Stimulated activated effector memory CD8-positive, alpha-beta T cell treated with anti-CD3 and anti-CD28 coated beads, Interleukin-12 subunit alpha, Interleukin-12 subunit beta, amount 100 ng/mL, for 72 hours (primary cell): ENCODE measurements around the gene NHLH1.
"Not testable (repeated sequence)": the region's sequence is repeated elsewhere in the genome, so short reads cannot be mapped to it uniquely, and the experiment has no call there.

ENCODE experiments used
- ATAC-seq: fragments of 150-1000 bp; cut with Tn5 transposase; 2 replicates; pipeline ENCODE4 v1.10.0; 2021
- DNase-seq, 2 donors: peaks; one replicate each; pipeline ENCODE4 v3.0.0; 2021 to 2022; ENCODE audit warnings: low spot score in 2 of 2
- H3K27ac Mint-ChIP-seq: one replicate; pipeline ENCODE4 v1.8.0; 2022; ENCODE audit warnings: mild to moderate bottlenecking, mixed read lengths
- H3K36me3 Mint-ChIP-seq: one replicate; pipeline ENCODE4 v1.8.0; 2022; ENCODE audit warnings: mild to moderate bottlenecking, mixed read lengths
- H3K4me1 Mint-ChIP-seq: one replicate; pipeline ENCODE4 v1.8.0; 2022; ENCODE audit warnings: mixed read lengths
- H3K4me3 Mint-ChIP-seq: one replicate; pipeline ENCODE4 v1.8.0; 2022; ENCODE audit warnings: mild to moderate bottlenecking, mixed read lengths
- H3K9me3 Mint-ChIP-seq: one replicate; pipeline ENCODE4 v1.8.0; 2022; ENCODE audit warnings: mixed read lengths

The NHLH1 gene

DNA sequence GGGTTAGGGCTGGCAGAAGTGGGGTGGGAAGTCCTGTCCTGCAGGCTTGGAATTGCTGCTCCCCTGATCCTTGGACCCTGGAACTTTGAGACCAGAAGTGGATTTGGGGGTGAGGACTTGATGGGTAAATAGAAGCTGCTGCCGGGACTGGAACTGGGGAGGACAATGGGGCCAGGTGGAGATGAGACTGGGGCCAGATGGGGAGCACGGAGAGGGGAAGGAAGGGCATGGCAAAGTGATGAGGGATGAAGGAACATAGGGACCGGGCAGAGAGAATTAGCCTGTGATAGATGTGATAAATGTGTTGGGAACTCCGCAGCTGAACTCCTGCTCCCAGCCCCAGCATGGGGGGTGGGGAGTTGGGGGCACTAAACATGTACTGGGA is 637 bp downstream of the NHLH1 start:
- H3K4me1 Mint-ChIP-seq = peaks cover 7% of the 10 kb centered on the region
- no peak overlapping the region for H3K4me3 Mint-ChIP-seq
- no peak for ATAC-seq
- no peaks in the 10 kb centered on the region for H3K36me3 Mint-ChIP-seq
- no peak for DNase-seq
- no peaks in the 10 kb centered on the region for H3K9me3 Mint-ChIP-seq
- peak overlapping the region; percentile 30 for H3K27ac Mint-ChIP-seq

DNA sequence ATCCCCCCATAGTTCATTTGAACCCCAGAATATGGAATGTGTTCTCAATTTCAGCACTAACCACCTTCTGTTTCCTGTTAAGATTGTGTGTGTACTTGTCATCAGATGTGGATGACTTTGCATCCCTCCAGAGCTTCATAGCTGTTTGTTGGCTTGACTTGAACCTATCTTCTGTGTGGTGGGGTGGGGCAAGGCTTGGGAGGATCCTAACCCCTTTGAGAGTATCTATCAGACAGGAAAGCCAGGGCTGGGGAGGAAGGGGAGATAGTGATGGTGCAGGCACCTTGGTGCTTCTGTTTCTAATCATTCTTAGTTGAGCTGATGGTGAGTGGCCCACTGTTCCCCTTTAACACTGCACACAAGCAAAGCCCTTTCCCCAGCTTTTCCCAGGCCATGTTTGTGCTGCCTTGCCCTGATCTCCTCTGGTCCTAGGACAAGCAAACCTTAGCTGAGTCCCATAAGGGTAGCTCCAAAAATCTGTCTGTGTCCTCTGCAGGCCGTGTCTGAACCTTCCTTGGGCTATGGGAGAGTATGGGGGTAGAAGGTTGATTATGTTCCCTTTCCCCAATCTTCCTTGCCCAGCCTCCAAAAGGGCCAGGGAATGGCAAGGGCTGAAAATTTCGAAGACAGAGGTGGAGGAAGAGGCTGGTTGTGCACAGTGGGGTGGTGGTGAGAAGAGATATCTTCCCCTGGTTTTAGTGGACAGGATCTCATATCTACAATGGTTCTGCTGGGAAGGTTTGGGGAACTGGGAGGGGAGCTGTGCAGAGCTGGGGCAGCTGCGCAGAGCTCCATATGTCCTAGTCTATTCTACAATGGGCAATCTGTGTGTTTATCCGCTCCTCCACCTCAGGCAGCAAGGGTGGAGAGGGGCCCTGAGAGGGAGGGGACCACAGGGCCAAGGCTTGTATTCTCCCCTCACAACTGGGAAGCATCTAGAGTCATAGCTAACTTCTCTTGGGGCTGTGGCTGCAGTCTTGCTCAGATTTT is 1.4 kb downstream of the NHLH1 start:
- Mint-ChIP-seq H3K4me1 (peaks cover 4% of the 10 kb centered on the region), H3K4me3 (no peak overlapping the region), H3K36me3 (no peaks in the 10 kb centered on the region), H3K27ac (peak overlapping the region; percentile 30), H3K9me3 (no peaks in the 10 kb centered on the region)
- no peak for DNase-seq
- no peak for ATAC-seq

DNA sequence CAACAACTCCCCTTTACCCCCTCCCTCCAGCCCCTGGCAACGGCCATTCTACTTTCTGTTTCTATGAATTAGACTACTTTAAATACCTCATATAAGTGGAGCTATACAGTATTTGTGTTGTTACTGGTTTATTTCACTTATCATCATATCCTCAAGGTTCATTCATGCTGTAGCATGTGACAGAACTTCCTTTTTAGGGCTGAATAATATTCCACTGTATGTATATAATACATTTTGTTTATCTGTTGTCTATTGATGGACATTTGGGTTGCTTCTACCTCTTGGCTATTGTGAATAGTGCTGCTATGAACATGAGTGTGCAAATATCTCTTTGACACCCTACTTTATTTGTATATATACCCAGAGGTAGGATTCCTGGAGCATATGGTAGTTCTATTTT is 2.2 kb downstream of the NHLH1 start:
- no peak for ATAC-seq
- no peaks in the 10 kb centered on the region for H3K36me3 Mint-ChIP-seq

GRCh38 chr1:160370561-160371345 is 3.9 kb downstream of the NHLH1 start:
- DNase-seq (no peak), ATAC-seq (no peak)
- Mint-ChIP-seq H3K36me3 (no peaks in the 10 kb centered on the region), H3K9me3 (no peaks in the 10 kb centered on the region), H3K4me3 (no peak overlapping the region), H3K4me1 (peaks cover 5% of the 10 kb centered on the region), H3K27ac (no peak overlapping the region)

More for the DNA sequence above, 2.2 kb downstream of the NHLH1 start:
- no peaks in the 10 kb centered on the region for H3K9me3 Mint-ChIP-seq
- H3K27ac Mint-ChIP-seq = no peak overlapping the region
- no peak for DNase-seq
- H3K4me3 Mint-ChIP-seq = no peak overlapping the region
- H3K4me1 Mint-ChIP-seq = no peaks in the 10 kb centered on the region

GRCh38 chr1:160371346-160371631 is 4.4 kb downstream of the NHLH1 start:
- H3K36me3 Mint-ChIP-seq = no peaks in the 10 kb centered on the region
- H3K4me1 Mint-ChIP-seq = peaks cover 11% of the 10 kb centered on the region
- no peak overlapping the region for H3K27ac Mint-ChIP-seq

GRCh38 chr1:160371756-160372155 is 4.9 kb downstream of the NHLH1 start:
- Mint-ChIP-seq H3K4me1 (peaks cover 15% of the 10 kb centered on the region), H3K9me3 (no peaks in the 10 kb centered on the region), H3K27ac (no peak overlapping the region), H3K4me3 (no peak overlapping the region), H3K36me3 (no peaks in the 10 kb centered on the region)
- DNase-seq (no peak), ATAC-seq (no peak)

More at GRCh38 chr1:160371346-160371631, 4.4 kb downstream of the NHLH1 start:
- H3K9me3 Mint-ChIP-seq = no peaks in the 10 kb centered on the region
- H3K4me3 Mint-ChIP-seq = no peak overlapping the region
- no peak for DNase-seq
- ATAC-seq = no peak

GRCh38 chr1:160373696-160374095 is 6.8 kb downstream of the NHLH1 start:
- no peak for DNase-seq
- no peaks in the 10 kb centered on the region for H3K9me3 Mint-ChIP-seq
- no peaks in the 10 kb centered on the region for H3K36me3 Mint-ChIP-seq
- no peak overlapping the region for H3K4me3 Mint-ChIP-seq
- no peak for ATAC-seq
- H3K4me1 Mint-ChIP-seq = peaks cover 17% of the 10 kb centered on the region
- no peak overlapping the region for H3K27ac Mint-ChIP-seq

- no peak overlapping the region for H3K4me3 Mint-ChIP-seq
- peak overlapping the region; percentile 67 for H3K27ac Mint-ChIP-seq
- H3K9me3 Mint-ChIP-seq = no peaks in the 10 kb centered on the region
- peaks cover 17% of the 10 kb centered on the region for H3K4me1 Mint-ChIP-seq
- H3K36me3 Mint-ChIP-seq = no peaks in the 10 kb centered on the region
- ATAC-seq (no peak), DNase-seq (no peak)
Measured at GRCh38 chr1:160374306-160375110, 7.6 kb downstream of the NHLH1 start.

- Mint-ChIP-seq H3K4me3 (peak overlapping the region; percentile 43), H3K27ac (peak overlapping the region; percentile 35), H3K4me1 (peaks cover 17% of the 10 kb centered on the region), H3K9me3 (no peaks in the 10 kb centered on the region), H3K36me3 (no peaks in the 10 kb centered on the region)
- DNase-seq = no peak
- ATAC-seq = peak; percentile 82
Measured at GRCh38 chr1:160375788-160376524, 9.1 kb downstream of the NHLH1 start.

DNA sequence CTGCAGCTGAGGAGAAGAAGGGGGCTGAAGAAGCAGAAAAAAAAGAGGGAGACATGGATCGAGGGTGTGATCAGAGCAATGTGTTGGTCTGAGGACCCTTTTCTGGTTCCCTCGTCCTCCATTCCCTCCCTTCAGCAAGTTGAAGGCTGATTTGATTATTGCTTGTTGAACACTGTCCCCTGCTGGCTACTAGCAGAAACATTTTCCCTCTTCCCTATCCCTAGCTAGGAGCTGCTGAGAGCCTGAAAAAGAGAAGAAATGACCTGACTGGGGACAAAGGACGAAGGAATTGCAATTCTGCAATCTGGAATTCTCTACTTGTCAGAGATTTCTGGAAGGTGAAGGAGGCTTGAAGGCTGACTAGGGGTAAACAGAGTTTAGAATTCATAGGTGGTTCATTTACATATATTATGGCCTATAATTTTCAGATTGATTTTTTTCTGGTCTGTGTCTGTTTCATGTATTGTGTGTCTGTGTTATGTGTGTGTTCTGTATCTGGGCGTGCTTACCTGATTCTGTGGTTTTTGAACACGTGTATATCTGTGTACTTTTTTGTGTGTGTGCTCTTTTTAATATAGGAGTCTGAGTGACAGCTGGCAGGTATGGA is 9.8 kb downstream of the NHLH1 start:
- DNase-seq (no peak), ATAC-seq (peak; percentile 80)
- Mint-ChIP-seq H3K4me3 (peak overlapping the region; percentile 43), H3K36me3 (no peaks in the 10 kb centered on the region), H3K27ac (peak overlapping the region; percentile 35), H3K9me3 (no peaks in the 10 kb centered on the region), H3K4me1 (peaks cover 17% of the 10 kb centered on the region)

- Mint-ChIP-seq H3K4me1 (peaks cover 17% of the 10 kb centered on the region), H3K9me3 (no peaks in the 10 kb centered on the region), H3K4me3 (no peak overlapping the region), H3K27ac (no peak overlapping the region), H3K36me3 (no peaks in the 10 kb centered on the region)
- no peak for ATAC-seq
- DNase-seq = no peak
Measured at GRCh38 chr1:160377585-160378206, 10.8 kb downstream of the NHLH1 start.

- not testable (repeated sequence) for H3K36me3 Mint-ChIP-seq, H3K9me3 Mint-ChIP-seq
Measured at GRCh38 chr1:160384812-160385211, 17.9 kb downstream of the NHLH1 start.

GRCh38 chr1:160388406-160388805 is 21.5 kb downstream of the NHLH1 start:
- not testable (repeated sequence) for H3K9me3 Mint-ChIP-seq, H3K36me3 Mint-ChIP-seq, H3K4me3 Mint-ChIP-seq, ATAC-seq, DNase-seq, H3K4me1 Mint-ChIP-seq, H3K27ac Mint-ChIP-seq

More at GRCh38 chr1:160384812-160385211, 17.9 kb downstream of the NHLH1 start:
- not testable (repeated sequence) for H3K4me1 Mint-ChIP-seq, ATAC-seq, H3K27ac Mint-ChIP-seq, H3K4me3 Mint-ChIP-seq, DNase-seq

GRCh38 chr1:160394673-160395072 is 27.8 kb downstream of the NHLH1 start:
- H3K27ac Mint-ChIP-seq = no peak overlapping the region
- no peaks in the 10 kb centered on the region for H3K36me3 Mint-ChIP-seq
- no peaks in the 10 kb centered on the region for H3K9me3 Mint-ChIP-seq
- no peaks in the 10 kb centered on the region for H3K4me1 Mint-ChIP-seq
- DNase-seq = no peak
- no peak for ATAC-seq
- H3K4me3 Mint-ChIP-seq = no peak overlapping the region
